Tibial artery (tissue), 4 donors: Measurements from ENCODE around the gene ENPP3.

Experiments
- DNase-seq, 2 donors: peaks; one replicate each; pipeline ENCODE4 v3.0.0-alpha.2; 2019
- H3K27ac ChIP-seq, 2 donors: fragments of 200-600 bp; sonication (generic) in 1 of 2; 1 replicate in 1 of 2; 2 replicates in 1 of 2; pipeline ENCODE4 v1.5.1; 2018 to 2019; ENCODE audit warnings: mild to moderate bottlenecking in 1 of 2
- H3K27me3 ChIP-seq, 2 donors: fragments of 200-600 bp; sonication (generic) in 1 of 2; one replicate each; pipeline versions ENCODE4 v1.5.1 to v1.6.0; 2016 to 2019
- H3K36me3 ChIP-seq, 3 donors: fragments of 200-600 bp; sonication (generic) in 2 of 3; one replicate each; pipeline ENCODE4 v1.5.1; 2016 to 2019; ENCODE audit warnings: mild to moderate bottlenecking in 2 of 3
- H3K4me1 ChIP-seq, 4 donors: fragments of 200-600 bp; sonication (generic) in 2 of 4; 1 replicate in 3 of 4; 2 replicates in 1 of 4; pipeline ENCODE4 v1.5.1; 2016 to 2019
- H3K4me3 ChIP-seq, 2 donors: fragments of 200-600 bp; sonication (generic) in 1 of 2; 1 replicate in 1 of 2; 2 replicates in 1 of 2; pipeline ENCODE4 v1.5.1; 2018 to 2019; ENCODE audit warnings: mild to moderate bottlenecking in 2 of 2
- H3K9me3 ChIP-seq, 3 donors: fragments of 200-600 bp; sonication (generic) in 1 of 3; one replicate each; pipeline ENCODE4 v1.5.1; 2016 to 2019
- intact Hi-C: fragments of 100-400 bp; cut with DNase I; formaldehyde crosslinking; loops from one replicate; pipeline ENCODE4 v1.15.0; 2023; ENCODE audit warnings: low total_unique reads
- TF ChIP-seq, protein P1 (sequence below), 2 experiments: fragments of 200-600 bp in 1 of 2; fragments of 450-650 bp in 1 of 2; IDR thresholded peaks; one replicate each; pipeline ENCODE4 v1.5.1; 2017 to 2019; ENCODE audit warnings: antibody characterized with exemption in 2 of 2, mild to moderate bottlenecking in 1 of 2, moderate library complexity in 1 of 2

Gene ENPP3

DNA sequence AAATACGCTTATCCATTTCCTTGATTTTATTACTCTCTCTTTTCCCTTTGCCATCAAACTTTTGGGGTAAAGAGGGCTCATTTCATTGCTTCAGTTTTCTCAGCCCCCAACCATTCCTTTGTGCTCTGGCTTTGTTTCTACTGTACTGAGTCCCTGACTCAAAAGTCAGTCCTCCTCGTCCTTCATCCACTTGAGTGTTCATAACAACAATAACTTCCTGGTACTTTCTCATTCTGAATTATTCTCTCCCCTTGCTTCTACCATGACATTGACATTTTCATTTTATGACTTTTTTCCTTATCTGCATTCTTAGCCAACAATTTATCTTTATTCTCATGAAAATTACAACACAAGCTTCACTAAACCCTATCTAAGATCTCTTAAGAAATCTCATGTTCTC lies 911 bp downstream of the ENPP3 start:
- no peak for DNase-seq
- intact Hi-C loops, result no loop called here
- H3K27me3 ChIP-seq, result no peaks in the 10 kb centered on the region
- TF ChIP-seq, protein P1, sequence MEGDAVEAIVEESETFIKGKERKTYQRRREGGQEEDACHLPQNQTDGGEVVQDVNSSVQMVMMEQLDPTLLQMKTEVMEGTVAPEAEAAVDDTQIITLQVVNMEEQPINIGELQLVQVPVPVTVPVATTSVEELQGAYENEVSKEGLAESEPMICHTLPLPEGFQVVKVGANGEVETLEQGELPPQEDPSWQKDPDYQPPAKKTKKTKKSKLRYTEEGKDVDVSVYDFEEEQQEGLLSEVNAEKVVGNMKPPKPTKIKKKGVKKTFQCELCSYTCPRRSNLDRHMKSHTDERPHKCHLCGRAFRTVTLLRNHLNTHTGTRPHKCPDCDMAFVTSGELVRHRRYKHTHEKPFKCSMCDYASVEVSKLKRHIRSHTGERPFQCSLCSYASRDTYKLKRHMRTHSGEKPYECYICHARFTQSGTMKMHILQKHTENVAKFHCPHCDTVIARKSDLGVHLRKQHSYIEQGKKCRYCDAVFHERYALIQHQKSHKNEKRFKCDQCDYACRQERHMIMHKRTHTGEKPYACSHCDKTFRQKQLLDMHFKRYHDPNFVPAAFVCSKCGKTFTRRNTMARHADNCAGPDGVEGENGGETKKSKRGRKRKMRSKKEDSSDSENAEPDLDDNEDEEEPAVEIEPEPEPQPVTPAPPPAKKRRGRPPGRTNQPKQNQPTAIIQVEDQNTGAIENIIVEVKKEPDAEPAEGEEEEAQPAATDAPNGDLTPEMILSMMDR (IDR thresholded peaks at IDR 0.05), result no peak
- no peaks in the 10 kb centered on the region for H3K9me3 ChIP-seq
- no peak overlapping the region for H3K4me3 ChIP-seq
- H3K4me1 ChIP-seq, result no peaks in the 10 kb centered on the region
- no peaks in the 10 kb centered on the region for H3K36me3 ChIP-seq
- H3K27ac ChIP-seq, result no peak overlapping the region

DNA sequence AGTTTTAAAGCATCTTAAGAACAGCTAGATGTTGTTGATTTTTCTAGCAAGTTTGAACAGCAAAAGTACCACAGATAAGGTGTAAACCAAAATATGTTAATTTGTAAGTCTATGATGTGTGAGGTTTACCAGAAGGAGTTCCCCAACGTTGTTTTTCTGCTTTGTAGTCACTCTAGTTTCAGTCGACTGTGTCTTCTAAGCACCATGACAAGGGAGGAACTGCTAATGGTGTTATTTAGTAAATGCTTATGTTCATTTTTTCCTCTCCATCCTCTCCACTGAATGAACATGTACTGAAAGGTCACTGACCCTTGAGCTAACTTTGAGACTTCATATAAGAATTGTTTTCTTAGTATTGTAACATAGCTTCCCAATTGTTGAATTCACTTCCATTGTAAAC lies 3.0 kb downstream of the ENPP3 start:
- Histone ChIP-seq H3K4me1 (no peaks in the 10 kb centered on the region), H3K27ac (no peak overlapping the region), H3K4me3 (no peak overlapping the region), H3K36me3 (no peaks in the 10 kb centered on the region), H3K9me3 (no peaks in the 10 kb centered on the region), H3K27me3 (no peaks in the 10 kb centered on the region)
- intact Hi-C loops, result no loop called here
- TF ChIP-seq, protein P1 (IDR thresholded peaks at IDR 0.05), result no peak
- no peak for DNase-seq

DNA sequence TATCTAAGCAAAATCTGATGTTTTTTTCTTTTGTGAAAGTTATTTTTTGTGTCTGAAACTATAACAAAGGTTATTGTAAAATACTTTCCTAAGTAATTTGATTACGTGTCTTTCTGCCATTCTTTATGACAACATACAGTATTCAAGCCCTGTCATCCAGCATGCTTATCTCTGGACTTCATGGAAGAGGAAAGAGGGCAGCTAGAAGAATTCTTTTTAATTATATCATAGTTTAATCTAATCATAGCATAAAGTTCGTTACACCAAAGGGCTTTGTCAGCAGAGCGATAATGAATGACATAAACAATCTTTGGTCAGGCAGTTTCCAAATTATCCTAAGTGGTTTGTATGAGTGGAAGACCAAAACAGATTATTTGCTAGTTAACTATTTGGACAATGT lies 3.5 kb downstream of the ENPP3 start:
- H3K4me3 ChIP-seq, result no peak overlapping the region
- intact Hi-C loops, result no loop called here
- H3K27ac ChIP-seq, result no peak overlapping the region
- H3K36me3 ChIP-seq, result no peaks in the 10 kb centered on the region
- TF ChIP-seq, protein P1 (IDR thresholded peaks at IDR 0.05), result no peak
- no peak for DNase-seq
- H3K4me1 ChIP-seq, result no peaks in the 10 kb centered on the region
- no peaks in the 10 kb centered on the region for H3K9me3 ChIP-seq
- no peaks in the 10 kb centered on the region for H3K27me3 ChIP-seq

GRCh38 chr6:131641554-131641953 lies 4.5 kb downstream of the ENPP3 start:
- no peaks in the 10 kb centered on the region for H3K9me3 ChIP-seq
- H3K27ac ChIP-seq, result no peak overlapping the region
- H3K4me3 ChIP-seq, result no peak overlapping the region
- H3K36me3 ChIP-seq, result no peaks in the 10 kb centered on the region
- intact Hi-C loops, result no loop called here
- no peaks in the 10 kb centered on the region for H3K4me1 ChIP-seq
- no peaks in the 10 kb centered on the region for H3K27me3 ChIP-seq
- TF ChIP-seq, protein P1 (IDR thresholded peaks at IDR 0.05), result no peak
- no peak for DNase-seq

- Histone ChIP-seq H3K27ac (no peak overlapping the region), H3K9me3 (no peaks in the 10 kb centered on the region)
Measured at GRCh38 chr6:131642565-131642964, 5.5 kb downstream of the ENPP3 start.

More at GRCh38 chr6:131642565-131642964, 5.5 kb downstream of the ENPP3 start:
- intact Hi-C loops, result no loop called here
- DNase-seq, result no peak
- Histone ChIP-seq H3K4me3 (no peak overlapping the region), H3K4me1 (no peaks in the 10 kb centered on the region), H3K36me3 (no peaks in the 10 kb centered on the region), H3K27me3 (no peaks in the 10 kb centered on the region)
- TF ChIP-seq, protein P1 (IDR thresholded peaks at IDR 0.05), result no peak
